PC-9 (cell line): ENCODE measurements around the gene STK36.

Experiments
- CTCF ChIP-seq: fragments of 200-600 bp; sonication (generic); conservative IDR thresholded peaks from 2 replicates; pipeline ENCODE4 v1.6.1; 2017; ENCODE audit warnings: mixed run types, antibody characterized with exemption, mild to moderate bottlenecking, moderate library complexity
- EZH2 ChIP-seq: fragments of 200-600 bp; sonication (generic); IDR thresholded peaks from 2 replicates; pipeline ENCODE4 v1.8.0; 2017; ENCODE audit warnings: antibody characterized with exemption, low read depth

- TF ChIP-seq CTCF, result no peak
- no peak for TF ChIP-seq EZH2
These were observed 12.5 kb upstream of the STK36 start, which contains the start of the genes BCS1L and ZNF142 for GRCh38 chr2:218659258-218659987.
